WTC11 (cell line): ENCODE measurements around the gene PIK3CB.

ENCODE experiments used
- JUN ChIP-seq: sonication (generic); formaldehyde crosslinking; IDR thresholded peaks from 2 replicates; pipeline ENCODE4 v1.8.0; 2023; ENCODE audit warnings: mild to moderate bottlenecking, missing genetic modification reagents
- NR2C2 ChIP-seq: sonication (generic); formaldehyde crosslinking; IDR thresholded peaks from 2 replicates; pipeline ENCODE4 v1.8.0; 2022; ENCODE audit warnings: mild to moderate bottlenecking, missing genetic modification reagents
- SMAD3 ChIP-seq: sonication (generic); formaldehyde crosslinking; IDR thresholded peaks from 2 replicates; pipeline ENCODE4 v1.8.0; 2022; ENCODE audit warnings: missing genetic modification reagents, mild to moderate bottlenecking, borderline replicate concordance
- SP1 ChIP-seq: sonication (generic); formaldehyde crosslinking; conservative IDR thresholded peaks from 2 replicates; pipeline ENCODE4 v1.8.1; 2022; ENCODE audit warnings: missing genetic modification reagents
- TEAD1 ChIP-seq: sonication (generic); formaldehyde crosslinking; IDR thresholded peaks from 2 replicates; pipeline ENCODE4 v1.8.0; 2022; ENCODE audit warnings: mild to moderate bottlenecking, missing genetic modification reagents
- ZNF416 ChIP-seq: fragments of 250-450 bp; sonication (Bioruptor Pico); IDR thresholded peaks from 2 replicates; pipeline ENCODE4 v1.9.0; 2021; ENCODE audit warnings: mild to moderate bottlenecking, inconsistent platforms
- TF ChIP-seq, protein P1 (sequence below): fragments of 200-600 bp; IDR thresholded peaks from 2 replicates; pipeline ENCODE4 v1.8.0; 2022; ENCODE audit warnings: antibody characterized with exemption
- TF ChIP-seq, protein P2 (sequence below): sonication (generic); formaldehyde crosslinking; conservative IDR thresholded peaks from 2 replicates; pipeline ENCODE4 v1.8.1; 2023; ENCODE audit warnings: mild to moderate bottlenecking, low read depth, missing genetic modification reagents, moderate library complexity
- TF ChIP-seq, protein P3 (sequence below): fragments of 250-450 bp; sonication (Bioruptor Pico); IDR thresholded peaks from 2 replicates; pipeline ENCODE4 v2.1.2; 2022; ENCODE audit warnings: mild to moderate bottlenecking, moderate library complexity
- TF ChIP-seq, protein P4 (sequence below): sonication (generic); formaldehyde crosslinking; IDR thresholded peaks from 2 replicates; pipeline ENCODE4 v1.8.0; 2023; ENCODE audit warnings: missing genetic modification reagents, mild to moderate bottlenecking, borderline replicate concordance
- TF ChIP-seq, protein P5 (sequence below): sonication (generic); formaldehyde crosslinking; IDR thresholded peaks from 2 replicates; pipeline ENCODE4 v1.8.0; 2022; ENCODE audit warnings: mild to moderate bottlenecking, missing genetic modification reagents

DNA sequence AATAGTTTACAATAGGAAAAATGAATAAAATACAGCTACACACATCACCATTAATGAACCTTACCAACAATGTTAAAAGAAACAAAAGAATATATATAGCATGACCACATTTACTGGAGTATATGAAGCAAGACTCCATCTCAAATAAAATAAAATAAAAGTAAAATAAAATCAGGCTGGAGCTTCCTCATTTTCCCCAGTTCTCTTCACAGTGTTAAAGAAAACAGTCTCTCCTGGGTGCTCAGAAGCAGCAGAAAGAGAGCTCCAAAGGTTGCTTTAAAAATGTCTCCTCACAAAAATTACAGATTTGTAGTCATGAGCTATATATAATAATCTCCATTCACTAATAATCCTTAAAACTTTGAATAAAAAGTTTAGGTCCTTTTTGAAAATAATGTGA is 48.8 kb downstream of the PIK3CB start:
- TF ChIP-seq JUN (CRISPR knock-in tag) (no peak), SP1 (CRISPR knock-in tag) (no peak), TEAD1 (CRISPR knock-in tag) (no peak), SMAD3 (CRISPR knock-in tag) (no peak), ZNF416 (no peak), NR2C2 (CRISPR knock-in tag) (no peak)
- TF ChIP-seq, protein P1, sequence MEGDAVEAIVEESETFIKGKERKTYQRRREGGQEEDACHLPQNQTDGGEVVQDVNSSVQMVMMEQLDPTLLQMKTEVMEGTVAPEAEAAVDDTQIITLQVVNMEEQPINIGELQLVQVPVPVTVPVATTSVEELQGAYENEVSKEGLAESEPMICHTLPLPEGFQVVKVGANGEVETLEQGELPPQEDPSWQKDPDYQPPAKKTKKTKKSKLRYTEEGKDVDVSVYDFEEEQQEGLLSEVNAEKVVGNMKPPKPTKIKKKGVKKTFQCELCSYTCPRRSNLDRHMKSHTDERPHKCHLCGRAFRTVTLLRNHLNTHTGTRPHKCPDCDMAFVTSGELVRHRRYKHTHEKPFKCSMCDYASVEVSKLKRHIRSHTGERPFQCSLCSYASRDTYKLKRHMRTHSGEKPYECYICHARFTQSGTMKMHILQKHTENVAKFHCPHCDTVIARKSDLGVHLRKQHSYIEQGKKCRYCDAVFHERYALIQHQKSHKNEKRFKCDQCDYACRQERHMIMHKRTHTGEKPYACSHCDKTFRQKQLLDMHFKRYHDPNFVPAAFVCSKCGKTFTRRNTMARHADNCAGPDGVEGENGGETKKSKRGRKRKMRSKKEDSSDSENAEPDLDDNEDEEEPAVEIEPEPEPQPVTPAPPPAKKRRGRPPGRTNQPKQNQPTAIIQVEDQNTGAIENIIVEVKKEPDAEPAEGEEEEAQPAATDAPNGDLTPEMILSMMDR = no peak
- TF ChIP-seq, protein P2, sequence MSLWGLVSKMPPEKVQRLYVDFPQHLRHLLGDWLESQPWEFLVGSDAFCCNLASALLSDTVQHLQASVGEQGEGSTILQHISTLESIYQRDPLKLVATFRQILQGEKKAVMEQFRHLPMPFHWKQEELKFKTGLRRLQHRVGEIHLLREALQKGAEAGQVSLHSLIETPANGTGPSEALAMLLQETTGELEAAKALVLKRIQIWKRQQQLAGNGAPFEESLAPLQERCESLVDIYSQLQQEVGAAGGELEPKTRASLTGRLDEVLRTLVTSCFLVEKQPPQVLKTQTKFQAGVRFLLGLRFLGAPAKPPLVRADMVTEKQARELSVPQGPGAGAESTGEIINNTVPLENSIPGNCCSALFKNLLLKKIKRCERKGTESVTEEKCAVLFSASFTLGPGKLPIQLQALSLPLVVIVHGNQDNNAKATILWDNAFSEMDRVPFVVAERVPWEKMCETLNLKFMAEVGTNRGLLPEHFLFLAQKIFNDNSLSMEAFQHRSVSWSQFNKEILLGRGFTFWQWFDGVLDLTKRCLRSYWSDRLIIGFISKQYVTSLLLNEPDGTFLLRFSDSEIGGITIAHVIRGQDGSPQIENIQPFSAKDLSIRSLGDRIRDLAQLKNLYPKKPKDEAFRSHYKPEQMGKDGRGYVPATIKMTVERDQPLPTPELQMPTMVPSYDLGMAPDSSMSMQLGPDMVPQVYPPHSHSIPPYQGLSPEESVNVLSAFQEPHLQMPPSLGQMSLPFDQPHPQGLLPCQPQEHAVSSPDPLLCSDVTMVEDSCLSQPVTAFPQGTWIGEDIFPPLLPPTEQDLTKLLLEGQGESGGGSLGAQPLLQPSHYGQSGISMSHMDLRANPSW = no peak
- TF ChIP-seq, protein P3, sequence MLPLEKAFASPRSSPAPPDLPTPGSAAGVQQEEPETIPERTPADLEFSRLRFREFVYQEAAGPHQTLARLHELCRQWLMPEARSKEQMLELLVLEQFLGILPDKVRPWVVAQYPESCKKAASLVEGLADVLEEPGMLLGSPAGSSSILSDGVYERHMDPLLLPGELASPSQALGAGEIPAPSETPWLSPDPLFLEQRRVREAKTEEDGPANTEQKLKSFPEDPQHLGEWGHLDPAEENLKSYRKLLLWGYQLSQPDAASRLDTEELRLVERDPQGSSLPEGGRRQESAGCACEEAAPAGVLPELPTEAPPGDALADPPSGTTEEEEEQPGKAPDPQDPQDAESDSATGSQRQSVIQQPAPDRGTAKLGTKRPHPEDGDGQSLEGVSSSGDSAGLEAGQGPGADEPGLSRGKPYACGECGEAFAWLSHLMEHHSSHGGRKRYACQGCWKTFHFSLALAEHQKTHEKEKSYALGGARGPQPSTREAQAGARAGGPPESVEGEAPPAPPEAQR = no peak
- TF ChIP-seq, protein P4, sequence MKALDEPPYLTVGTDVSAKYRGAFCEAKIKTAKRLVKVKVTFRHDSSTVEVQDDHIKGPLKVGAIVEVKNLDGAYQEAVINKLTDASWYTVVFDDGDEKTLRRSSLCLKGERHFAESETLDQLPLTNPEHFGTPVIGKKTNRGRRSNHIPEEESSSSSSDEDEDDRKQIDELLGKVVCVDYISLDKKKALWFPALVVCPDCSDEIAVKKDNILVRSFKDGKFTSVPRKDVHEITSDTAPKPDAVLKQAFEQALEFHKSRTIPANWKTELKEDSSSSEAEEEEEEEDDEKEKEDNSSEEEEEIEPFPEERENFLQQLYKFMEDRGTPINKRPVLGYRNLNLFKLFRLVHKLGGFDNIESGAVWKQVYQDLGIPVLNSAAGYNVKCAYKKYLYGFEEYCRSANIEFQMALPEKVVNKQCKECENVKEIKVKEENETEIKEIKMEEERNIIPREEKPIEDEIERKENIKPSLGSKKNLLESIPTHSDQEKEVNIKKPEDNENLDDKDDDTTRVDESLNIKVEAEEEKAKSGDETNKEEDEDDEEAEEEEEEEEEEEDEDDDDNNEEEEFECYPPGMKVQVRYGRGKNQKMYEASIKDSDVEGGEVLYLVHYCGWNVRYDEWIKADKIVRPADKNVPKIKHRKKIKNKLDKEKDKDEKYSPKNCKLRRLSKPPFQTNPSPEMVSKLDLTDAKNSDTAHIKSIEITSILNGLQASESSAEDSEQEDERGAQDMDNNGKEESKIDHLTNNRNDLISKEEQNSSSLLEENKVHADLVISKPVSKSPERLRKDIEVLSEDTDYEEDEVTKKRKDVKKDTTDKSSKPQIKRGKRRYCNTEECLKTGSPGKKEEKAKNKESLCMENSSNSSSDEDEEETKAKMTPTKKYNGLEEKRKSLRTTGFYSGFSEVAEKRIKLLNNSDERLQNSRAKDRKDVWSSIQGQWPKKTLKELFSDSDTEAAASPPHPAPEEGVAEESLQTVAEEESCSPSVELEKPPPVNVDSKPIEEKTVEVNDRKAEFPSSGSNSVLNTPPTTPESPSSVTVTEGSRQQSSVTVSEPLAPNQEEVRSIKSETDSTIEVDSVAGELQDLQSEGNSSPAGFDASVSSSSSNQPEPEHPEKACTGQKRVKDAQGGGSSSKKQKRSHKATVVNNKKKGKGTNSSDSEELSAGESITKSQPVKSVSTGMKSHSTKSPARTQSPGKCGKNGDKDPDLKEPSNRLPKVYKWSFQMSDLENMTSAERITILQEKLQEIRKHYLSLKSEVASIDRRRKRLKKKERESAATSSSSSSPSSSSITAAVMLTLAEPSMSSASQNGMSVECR = no peak
- TF ChIP-seq, protein P5, sequence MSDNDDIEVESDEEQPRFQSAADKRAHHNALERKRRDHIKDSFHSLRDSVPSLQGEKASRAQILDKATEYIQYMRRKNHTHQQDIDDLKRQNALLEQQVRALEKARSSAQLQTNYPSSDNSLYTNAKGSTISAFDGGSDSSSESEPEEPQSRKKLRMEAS (CRISPR knock-in tag) = no peak
